Tibial nerve (tissue), 4 donors: ENCODE measurements around the gene CALHM6.

Experiments used
- EP300 ChIP-seq, 2 donors: sonication (generic); formaldehyde crosslinking; IDR thresholded peaks; one replicate each; pipeline ENCODE4 v1.6.1; 2017; ENCODE audit warnings: antibody characterized with exemption in 2 of 2, mild to moderate bottlenecking in 1 of 2
- POLR2A ChIP-seq, 2 donors: fragments of 450-650 bp; IDR thresholded peaks; one replicate each; pipeline ENCODE4 v1.6.1; 2017; ENCODE audit warnings: antibody characterized with exemption in 2 of 2, mild to moderate bottlenecking in 2 of 2, moderate library complexity in 2 of 2
- TF ChIP-seq, protein P1 (sequence below), 5 experiments: fragments of 200-600 bp in 3 of 5; fragments of 450-650 bp in 2 of 5; sonication (generic) in 3 of 5; IDR thresholded peaks; one replicate each; pipeline ENCODE4 v1.5.1; 2016 to 2019; ENCODE audit warnings: antibody characterized with exemption in 5 of 5, mild to moderate bottlenecking in 3 of 5, moderate library complexity in 2 of 5

DNA sequence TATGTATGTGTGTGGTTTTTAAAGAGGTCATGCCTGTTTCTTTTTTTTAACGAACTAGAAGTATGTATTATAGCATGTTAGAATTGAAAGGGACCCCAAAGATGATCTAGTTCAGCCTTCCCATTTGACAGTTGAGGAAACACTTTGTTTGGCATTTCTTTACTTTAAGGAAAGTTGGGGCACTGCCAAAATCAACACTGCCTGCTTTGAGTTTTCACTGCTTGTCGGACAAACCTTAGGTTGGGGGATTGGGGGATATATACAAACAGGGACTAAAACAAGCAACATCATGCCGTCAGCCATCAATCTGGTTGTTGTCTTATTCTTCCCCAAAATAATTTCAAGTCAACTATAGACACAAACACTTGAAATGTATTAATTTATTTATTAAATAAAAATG is 14.1 kb upstream of the CALHM6 start:
- no peak for TF ChIP-seq POLR2A (IDR thresholded peaks at IDR 0.05)
- TF ChIP-seq, protein P1, sequence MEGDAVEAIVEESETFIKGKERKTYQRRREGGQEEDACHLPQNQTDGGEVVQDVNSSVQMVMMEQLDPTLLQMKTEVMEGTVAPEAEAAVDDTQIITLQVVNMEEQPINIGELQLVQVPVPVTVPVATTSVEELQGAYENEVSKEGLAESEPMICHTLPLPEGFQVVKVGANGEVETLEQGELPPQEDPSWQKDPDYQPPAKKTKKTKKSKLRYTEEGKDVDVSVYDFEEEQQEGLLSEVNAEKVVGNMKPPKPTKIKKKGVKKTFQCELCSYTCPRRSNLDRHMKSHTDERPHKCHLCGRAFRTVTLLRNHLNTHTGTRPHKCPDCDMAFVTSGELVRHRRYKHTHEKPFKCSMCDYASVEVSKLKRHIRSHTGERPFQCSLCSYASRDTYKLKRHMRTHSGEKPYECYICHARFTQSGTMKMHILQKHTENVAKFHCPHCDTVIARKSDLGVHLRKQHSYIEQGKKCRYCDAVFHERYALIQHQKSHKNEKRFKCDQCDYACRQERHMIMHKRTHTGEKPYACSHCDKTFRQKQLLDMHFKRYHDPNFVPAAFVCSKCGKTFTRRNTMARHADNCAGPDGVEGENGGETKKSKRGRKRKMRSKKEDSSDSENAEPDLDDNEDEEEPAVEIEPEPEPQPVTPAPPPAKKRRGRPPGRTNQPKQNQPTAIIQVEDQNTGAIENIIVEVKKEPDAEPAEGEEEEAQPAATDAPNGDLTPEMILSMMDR (IDR thresholded peaks at IDR 0.05) = no peak
- no peak for TF ChIP-seq EP300 (IDR thresholded peaks at IDR 0.05)
